ENCODE results near the gene IL20.

- TF ChIP-seq CTCF (IDR thresholded peaks at IDR 0.05; ENCODE audit: poor library complexity, severe bottlenecking) (no peak), POLR2AphosphoS5 (IDR thresholded peaks at IDR 0.05) (no peak), RAD21 (conservative IDR thresholded peaks at IDR 0.05) (no peak)
These were observed 26.3 kb upstream of the IL20 start for GRCh38 chr1:206839006-206839560.
